IMR-90 (cell line): ENCODE results near the gene MPRIP. TPM values are rescaled to one million over a fixed set of nuclear protein-coding genes. Genes with fewer than 3 reads are reported as not detected.

ENCODE experiments used
- ATAC-seq: fragments of 200-7000 bp; cut with Tn5 transposase; 2 replicates; pipeline ENCODE4 v1.9.1; 2020; ENCODE audit warnings: low read depth, mild to moderate bottlenecking, moderate library complexity
- BruUV-seq: library from RNA; stranded (reverse); fragments of 400-500 nt; replicated peaks from 2 replicates; lab custom pipeline; 2021; lab: Mats Ljungman, UMichigan
- CTCF ChIA-PET: fragments of 300-600 bp; formaldehyde crosslinking; extraction: SDS; loops from one replicate; lab custom pipeline; 2021; ENCODE audit warnings: antibody characterized with exemption; lab: Yijun Ruan, JAX
- POLR2A ChIA-PET: fragments of 300-600 bp; sonication (Branson Sonifier 250); formaldehyde crosslinking; loops from one replicate; lab custom pipeline; 2022; ENCODE audit warnings: antibody characterized with exemption; ENCODE audit not compliant: unreplicated experiment; lab: Charles Lee
- DNase-seq: peaks from one replicate; pipeline ENCODE4 v3.0.0; 2013
- H2AFZ ChIP-seq: replicated peaks from 2 replicates; pipeline ENCODE3; 2013; ENCODE audit warnings: low read length, mild to moderate bottlenecking; ENCODE audit not compliant: poor library complexity
- H2AK5ac ChIP-seq: 2 replicates; pipeline ENCODE4 v1.6.1; 2013; ENCODE audit warnings: low read depth, low read length, inconsistent platforms
- H2AK9ac ChIP-seq: replicated peaks from 2 replicates; pipeline ENCODE3; 2013; ENCODE audit warnings: mild to moderate bottlenecking, low read depth, low read length, moderate library complexity; ENCODE audit not compliant: poor library complexity
- H2BK120ac ChIP-seq: 2 replicates; pipeline ENCODE4 v1.6.1; 2013; ENCODE audit warnings: low read depth, low read length, inconsistent platforms
- H2BK15ac ChIP-seq: 3 replicates; pipeline ENCODE4 v1.6.1; 2013; ENCODE audit warnings: low read depth, low read length, inconsistent platforms
- H2BK20ac ChIP-seq: 2 replicates; pipeline ENCODE4 v1.6.1; 2013; ENCODE audit warnings: low read depth, mild to moderate bottlenecking, inconsistent platforms, low read length, moderate library complexity
- H2BK5ac ChIP-seq: 2 replicates; pipeline ENCODE4 v1.6.1; 2013; ENCODE audit warnings: mild to moderate bottlenecking, low read depth, low read length, inconsistent platforms; ENCODE audit not compliant: poor library complexity, severe bottlenecking
- H3K14ac ChIP-seq: replicated peaks from 2 replicates; pipeline ENCODE4 v1.6.1; 2013; ENCODE audit warnings: low read depth, low read length, inconsistent platforms
- H3K18ac ChIP-seq: 2 replicates; pipeline ENCODE4 v1.6.1; 2013; ENCODE audit warnings: low read depth, low read length, control low read depth
- H3K23ac ChIP-seq: 2 replicates; pipeline ENCODE4 v1.6.1; 2013; ENCODE audit warnings: low read depth, low read length, inconsistent platforms
- H3K27ac ChIP-seq: 2 replicates; pipeline ENCODE4 v1.5.1; 2013; ENCODE audit warnings: mild to moderate bottlenecking, control low read depth, low read length; ENCODE audit not compliant: insufficient read depth
- H3K27me3 ChIP-seq: 2 replicates; pipeline ENCODE4 v1.6.1; 2013; ENCODE audit warnings: low read length; ENCODE audit not compliant: control insufficient read depth, insufficient read depth
- H3K36me3 ChIP-seq: 2 replicates; pipeline ENCODE4 v1.6.1; 2013; ENCODE audit warnings: low read length, mixed read lengths; ENCODE audit not compliant: control insufficient read depth, insufficient read depth
- H3K4ac ChIP-seq: 2 replicates; pipeline ENCODE4 v1.6.1; 2013; ENCODE audit warnings: low read depth, low read length, inconsistent platforms
- H3K4me1 ChIP-seq: 2 replicates; pipeline ENCODE4 v1.6.1; 2013; ENCODE audit warnings: low read length, mixed read lengths; ENCODE audit not compliant: control insufficient read depth, insufficient read depth
- H3K4me2 ChIP-seq: 2 replicates; pipeline ENCODE4 v1.6.1; 2013; ENCODE audit warnings: low read depth, mild to moderate bottlenecking, control low read depth, low read length, moderate library complexity
- H3K4me3 ChIP-seq: 2 replicates; pipeline ENCODE4 v1.5.1; 2013; ENCODE audit warnings: low read depth, mild to moderate bottlenecking, control low read depth, low read length, moderate library complexity; ENCODE audit not compliant: insufficient read depth
- H3K56ac ChIP-seq: 2 replicates; pipeline ENCODE4 v1.6.1; 2013; ENCODE audit warnings: low read length, inconsistent platforms; ENCODE audit not compliant: insufficient read depth; ENCODE audit errors: extremely low read depth
- H3K79me1 ChIP-seq, 2 experiments: 2 replicates each; pipeline ENCODE4 v1.6.1; 2013; ENCODE audit warnings: low read length in 2 of 2, inconsistent platforms in 1 of 2, low read depth in 1 of 2
- H3K9ac ChIP-seq: 2 replicates; pipeline ENCODE4 v1.6.1; 2013; ENCODE audit warnings: low read depth, low read length, control low read depth
- H3K9me1 ChIP-seq: 2 replicates; pipeline ENCODE4 v1.6.1; 2013; ENCODE audit warnings: low read length, inconsistent platforms; ENCODE audit not compliant: insufficient read depth
- H3K9me3 ChIP-seq: 2 replicates; pipeline ENCODE4 v1.6.1; 2013; ENCODE audit warnings: low read length; ENCODE audit not compliant: control insufficient read depth, insufficient read depth
- H4K20me1 ChIP-seq: 2 replicates; pipeline ENCODE4 v1.6.1; 2013; ENCODE audit warnings: low read length, inconsistent platforms; ENCODE audit not compliant: insufficient read depth
- H4K5ac ChIP-seq: 2 replicates; pipeline ENCODE4 v1.6.1; 2013; ENCODE audit warnings: mild to moderate bottlenecking, low read depth, low read length, control low read depth
- H4K8ac ChIP-seq, 2 experiments: 2 replicates each; pipeline ENCODE4 v1.6.1; 2013; ENCODE audit warnings: low read depth in 2 of 2, low read length in 2 of 2, control low read depth in 1 of 2, inconsistent platforms in 1 of 2
- H4K91ac ChIP-seq: 2 replicates; pipeline ENCODE4 v1.6.1; 2013; ENCODE audit warnings: low read depth, low read length, inconsistent platforms; ENCODE audit not compliant: insufficient read depth
- WGBS, 2 experiments: methylation state at CpG; one replicate each; pipeline versions ENCODE4 v1.1.5 to v1.1.7; 2013; ENCODE audit warnings: missing lambda C conversion rate in 2 of 2; ENCODE audit not compliant: insufficient read length in 1 of 2; ENCODE audit errors: extremely low coverage in 2 of 2; 5-methylcytosine and 5-hydroxymethylcytosine counted together
- dilution Hi-C: fragments of 300-500 bp; cut with HindIII; formaldehyde crosslinking; loops from one replicate; pipeline ENCODE4 v1.14.3; 2018; ENCODE audit warnings: low sequenced_read_pairs; ENCODE audit not compliant: unreplicated experiment
- in situ Hi-C: fragments of 300-500 bp; cut with MboI; formaldehyde crosslinking; loops from 3 replicates; pipeline ENCODE4 v1.14.3; 2019; ENCODE audit warnings: low sequenced_read_pairs, inconsistent platforms, mixed read lengths
- intact Hi-C: fragments of 100-400 bp; cut with micrococcal nuclease; formaldehyde crosslinking; loops from 2 replicates; pipeline ENCODE4 v1.10.0; 2022
- polyA plus RNA-seq, 3 experiments: library from polyadenylated mRNA; depleted of rRNA; stranded (reverse); fragments of >200 nt; gene quantifications; 2 replicates each; pipeline ENCODE4 v1.2.3, GENCODE V29; 2012; ENCODE audit warnings: low replicate concordance in 1 of 3
- total RNA-seq: library from RNA; depleted of rRNA; stranded (reverse); fragments of >200 nt; gene quantifications from 2 replicates; pipeline ENCODE4 v1.2.3, GENCODE V29; 2012
- TF ChIP-seq, protein P1 (sequence below): fragments of 150-350 bp; IDR thresholded peaks from 2 replicates; pipeline ENCODE4 v1.6.1; 2016; ENCODE audit warnings: low read depth, mild to moderate bottlenecking, low read length, moderate library complexity, borderline replicate concordance

The MPRIP gene
- total and polyA plus RNA-seq, 2 of the 4 experiments (the other 2 are of a cell fraction), result 111 to 149 TPM

DNA sequence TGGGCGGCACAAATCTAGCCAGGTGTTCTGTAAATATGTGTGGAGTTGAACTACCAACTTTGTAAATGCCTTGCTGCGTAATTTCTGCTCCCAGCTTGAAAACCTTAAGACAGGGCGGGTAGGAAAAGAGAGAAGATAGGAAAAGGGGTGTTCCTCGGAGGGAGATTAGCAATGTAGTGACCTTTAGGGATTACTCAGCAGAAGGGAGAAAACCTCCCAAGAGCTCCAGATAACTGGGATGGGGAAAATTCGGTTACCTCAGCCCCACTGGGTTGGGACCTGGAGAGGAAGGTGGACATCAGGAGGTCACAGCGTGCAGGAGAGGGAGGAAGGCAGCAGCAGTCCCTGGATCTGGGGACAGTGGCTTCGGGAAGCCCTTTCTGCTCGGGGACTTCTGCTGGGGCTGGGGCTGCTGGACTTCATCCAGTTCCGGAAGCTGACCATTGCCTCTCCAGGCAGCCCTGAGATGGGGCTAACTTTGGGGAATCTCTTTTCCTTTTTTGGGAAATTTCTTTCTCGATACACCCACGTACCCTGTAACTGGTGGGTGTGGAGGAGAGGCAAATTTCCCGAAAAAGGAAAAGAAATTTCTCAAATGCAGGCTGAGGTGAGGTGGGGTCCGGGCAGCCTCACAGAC is 39.2 kb downstream of the MPRIP start:
- Histone ChIP-seq H3K4ac (no peak overlapping the region), H3K36me3 (peaks cover 35% of the 10 kb centered on the region), H3K4me3 (no peak overlapping the region), H2BK15ac (no peak overlapping the region), H3K27me3 (no peaks in the 10 kb centered on the region), H3K56ac (no peak overlapping the region), H3K27ac (no peak overlapping the region), H3K79me1 (peaks cover 62 to 94% of the 10 kb centered on the region in 2 experiments), H3K9me1 (peaks cover 18% of the 10 kb centered on the region), H3K4me1 (peaks cover 5% of the 10 kb centered on the region; the same call in 1 of the 2 replicates), H4K5ac (no peak overlapping the region), H2BK20ac (no peak overlapping the region), H3K4me2 (no peak overlapping the region), H4K8ac (no peak overlapping the region), H2BK5ac (no peak overlapping the region), H4K91ac (no peak overlapping the region), H3K23ac (no peak overlapping the region), H3K9me3 (no peaks in the 10 kb centered on the region), H3K14ac (no peak overlapping the region), H2AFZ (no peak overlapping the region), H4K20me1 (peaks cover 87% of the 10 kb centered on the region), H3K9ac (no peak overlapping the region), H2BK120ac (no peak overlapping the region), H2AK9ac (no peak overlapping the region), H3K18ac (no peak overlapping the region), H2AK5ac (no peak overlapping the region)
- BruUV-seq, result no TSS peak
- in situ Hi-C loops (no loop called here), intact Hi-C loops (no loop called here), dilution Hi-C loops (no loop called here)
- 80% methylated on average over 1 of the region's 13 CpGs; no CpG with 5 or more reads in 1 of the 2 experiments for WGBS, 2 experiments
- DNase-seq (no peak), ATAC-seq (no peak)
- ChIA-PET POLR2A (no interaction called here), CTCF (interaction anchor here (1.2 kb wide), 1 partner anchor 9 kb away, joined by 3 read pairs; no protein-coding TSS in a partner anchor)
- TF ChIP-seq, protein P1, sequence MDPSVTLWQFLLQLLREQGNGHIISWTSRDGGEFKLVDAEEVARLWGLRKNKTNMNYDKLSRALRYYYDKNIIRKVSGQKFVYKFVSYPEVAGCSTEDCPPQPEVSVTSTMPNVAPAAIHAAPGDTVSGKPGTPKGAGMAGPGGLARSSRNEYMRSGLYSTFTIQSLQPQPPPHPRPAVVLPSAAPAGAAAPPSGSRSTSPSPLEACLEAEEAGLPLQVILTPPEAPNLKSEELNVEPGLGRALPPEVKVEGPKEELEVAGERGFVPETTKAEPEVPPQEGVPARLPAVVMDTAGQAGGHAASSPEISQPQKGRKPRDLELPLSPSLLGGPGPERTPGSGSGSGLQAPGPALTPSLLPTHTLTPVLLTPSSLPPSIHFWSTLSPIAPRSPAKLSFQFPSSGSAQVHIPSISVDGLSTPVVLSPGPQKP, result no peak
